IMR-90 (cell line): ENCODE data around the gene FAM111A. TPM values are rescaled to one million over a fixed set of nuclear protein-coding genes. Genes with fewer than 3 reads are reported as not detected.

Experiments
- ATAC-seq: fragments of 200-7000 bp; cut with Tn5 transposase; 2 replicates; pipeline ENCODE4 v1.9.1; 2020; ENCODE audit warnings: low read depth, mild to moderate bottlenecking, moderate library complexity
- BruUV-seq: library from RNA; stranded (reverse); fragments of 400-500 nt; replicated peaks from 2 replicates; lab custom pipeline; 2021; lab: Mats Ljungman, UMichigan
- CTCF ChIA-PET: fragments of 300-600 bp; formaldehyde crosslinking; extraction: SDS; loops from one replicate; lab custom pipeline; 2021; ENCODE audit warnings: antibody characterized with exemption; lab: Yijun Ruan, JAX
- POLR2A ChIA-PET: fragments of 300-600 bp; sonication (Branson Sonifier 250); formaldehyde crosslinking; loops from one replicate; lab custom pipeline; 2022; ENCODE audit warnings: antibody characterized with exemption; ENCODE audit not compliant: unreplicated experiment; lab: Charles Lee
- DNase-seq: peaks from one replicate; pipeline ENCODE4 v3.0.0; 2013
- H2AFZ ChIP-seq: replicated peaks from 2 replicates; pipeline ENCODE3; 2013; ENCODE audit warnings: low read length, mild to moderate bottlenecking; ENCODE audit not compliant: poor library complexity
- H2AK5ac ChIP-seq: 2 replicates; pipeline ENCODE4 v1.6.1; 2013; ENCODE audit warnings: low read depth, low read length, inconsistent platforms
- H2AK9ac ChIP-seq: replicated peaks from 2 replicates; pipeline ENCODE3; 2013; ENCODE audit warnings: mild to moderate bottlenecking, low read depth, low read length, moderate library complexity; ENCODE audit not compliant: poor library complexity
- H2BK120ac ChIP-seq: 2 replicates; pipeline ENCODE4 v1.6.1; 2013; ENCODE audit warnings: low read depth, low read length, inconsistent platforms
- H2BK15ac ChIP-seq: 3 replicates; pipeline ENCODE4 v1.6.1; 2013; ENCODE audit warnings: low read depth, low read length, inconsistent platforms
- H2BK20ac ChIP-seq: 2 replicates; pipeline ENCODE4 v1.6.1; 2013; ENCODE audit warnings: low read depth, mild to moderate bottlenecking, inconsistent platforms, low read length, moderate library complexity
- H2BK5ac ChIP-seq: 2 replicates; pipeline ENCODE4 v1.6.1; 2013; ENCODE audit warnings: mild to moderate bottlenecking, low read depth, low read length, inconsistent platforms; ENCODE audit not compliant: poor library complexity, severe bottlenecking
- H3K14ac ChIP-seq: replicated peaks from 2 replicates; pipeline ENCODE4 v1.6.1; 2013; ENCODE audit warnings: low read depth, low read length, inconsistent platforms
- H3K18ac ChIP-seq: 2 replicates; pipeline ENCODE4 v1.6.1; 2013; ENCODE audit warnings: low read depth, low read length, control low read depth
- H3K23ac ChIP-seq: 2 replicates; pipeline ENCODE4 v1.6.1; 2013; ENCODE audit warnings: low read depth, low read length, inconsistent platforms
- H3K27ac ChIP-seq: 2 replicates; pipeline ENCODE4 v1.5.1; 2013; ENCODE audit warnings: mild to moderate bottlenecking, control low read depth, low read length; ENCODE audit not compliant: insufficient read depth
- H3K27me3 ChIP-seq: 2 replicates; pipeline ENCODE4 v1.6.1; 2013; ENCODE audit warnings: low read length; ENCODE audit not compliant: control insufficient read depth, insufficient read depth
- H3K36me3 ChIP-seq: 2 replicates; pipeline ENCODE4 v1.6.1; 2013; ENCODE audit warnings: low read length, mixed read lengths; ENCODE audit not compliant: control insufficient read depth, insufficient read depth
- H3K4ac ChIP-seq: 2 replicates; pipeline ENCODE4 v1.6.1; 2013; ENCODE audit warnings: low read depth, low read length, inconsistent platforms
- H3K4me1 ChIP-seq: 2 replicates; pipeline ENCODE4 v1.6.1; 2013; ENCODE audit warnings: low read length, mixed read lengths; ENCODE audit not compliant: control insufficient read depth, insufficient read depth
- H3K4me2 ChIP-seq: 2 replicates; pipeline ENCODE4 v1.6.1; 2013; ENCODE audit warnings: low read depth, mild to moderate bottlenecking, control low read depth, low read length, moderate library complexity
- H3K4me3 ChIP-seq: 2 replicates; pipeline ENCODE4 v1.5.1; 2013; ENCODE audit warnings: low read depth, mild to moderate bottlenecking, control low read depth, low read length, moderate library complexity; ENCODE audit not compliant: insufficient read depth
- H3K56ac ChIP-seq: 2 replicates; pipeline ENCODE4 v1.6.1; 2013; ENCODE audit warnings: low read length, inconsistent platforms; ENCODE audit not compliant: insufficient read depth; ENCODE audit errors: extremely low read depth
- H3K79me1 ChIP-seq, 2 experiments: 2 replicates each; pipeline ENCODE4 v1.6.1; 2013; ENCODE audit warnings: low read length in 2 of 2, inconsistent platforms in 1 of 2, low read depth in 1 of 2
- H3K9ac ChIP-seq: 2 replicates; pipeline ENCODE4 v1.6.1; 2013; ENCODE audit warnings: low read depth, low read length, control low read depth
- H3K9me1 ChIP-seq: 2 replicates; pipeline ENCODE4 v1.6.1; 2013; ENCODE audit warnings: low read length, inconsistent platforms; ENCODE audit not compliant: insufficient read depth
- H3K9me3 ChIP-seq: 2 replicates; pipeline ENCODE4 v1.6.1; 2013; ENCODE audit warnings: low read length; ENCODE audit not compliant: control insufficient read depth, insufficient read depth
- H4K20me1 ChIP-seq: 2 replicates; pipeline ENCODE4 v1.6.1; 2013; ENCODE audit warnings: low read length, inconsistent platforms; ENCODE audit not compliant: insufficient read depth
- H4K5ac ChIP-seq: 2 replicates; pipeline ENCODE4 v1.6.1; 2013; ENCODE audit warnings: mild to moderate bottlenecking, low read depth, low read length, control low read depth
- H4K8ac ChIP-seq, 2 experiments: 2 replicates each; pipeline ENCODE4 v1.6.1; 2013; ENCODE audit warnings: low read depth in 2 of 2, low read length in 2 of 2, control low read depth in 1 of 2, inconsistent platforms in 1 of 2
- H4K91ac ChIP-seq: 2 replicates; pipeline ENCODE4 v1.6.1; 2013; ENCODE audit warnings: low read depth, low read length, inconsistent platforms; ENCODE audit not compliant: insufficient read depth
- CHD1 ChIP-seq: IDR thresholded peaks from 2 replicates; pipeline ENCODE4 v1.6.1; 2012; ENCODE audit warnings: low read depth, low read length, improper control_type of control experiment
- FOS ChIP-seq: fragments of 150-350 bp; IDR thresholded peaks from 2 replicates; pipeline ENCODE4 v1.6.1; 2016; ENCODE audit warnings: low read depth, low read length
- MAFK ChIP-seq: IDR thresholded peaks from 2 replicates; pipeline ENCODE4 v1.6.1; 2012; ENCODE audit warnings: low read depth, low read length, improper control_type of control experiment
- NFE2L2 ChIP-seq: fragments of 150-350 bp; IDR thresholded peaks from 2 replicates; pipeline ENCODE4 v1.6.1; 2016; ENCODE audit warnings: low read depth, mild to moderate bottlenecking, low read length
- RFX5 ChIP-seq: IDR thresholded peaks from 2 replicates; pipeline ENCODE4 v1.8.0; 2012; ENCODE audit warnings: low read depth, mild to moderate bottlenecking, low read length, moderate library complexity
- WGBS, 2 experiments: methylation state at CpG; one replicate each; pipeline versions ENCODE4 v1.1.5 to v1.1.7; 2013; ENCODE audit warnings: missing lambda C conversion rate in 2 of 2; ENCODE audit not compliant: insufficient read length in 1 of 2; ENCODE audit errors: extremely low coverage in 2 of 2; 5-methylcytosine and 5-hydroxymethylcytosine counted together
- dilution Hi-C: fragments of 300-500 bp; cut with HindIII; formaldehyde crosslinking; loops from one replicate; pipeline ENCODE4 v1.14.3; 2018; ENCODE audit warnings: low sequenced_read_pairs; ENCODE audit not compliant: unreplicated experiment
- in situ Hi-C: fragments of 300-500 bp; cut with MboI; formaldehyde crosslinking; loops from 3 replicates; pipeline ENCODE4 v1.14.3; 2019; ENCODE audit warnings: low sequenced_read_pairs, inconsistent platforms, mixed read lengths
- intact Hi-C: fragments of 100-400 bp; cut with micrococcal nuclease; formaldehyde crosslinking; loops from 2 replicates; pipeline ENCODE4 v1.10.0; 2022
- polyA plus RNA-seq, 3 experiments: library from polyadenylated mRNA; depleted of rRNA; stranded (reverse); fragments of >200 nt; gene quantifications; 2 replicates each; pipeline ENCODE4 v1.2.3, GENCODE V29; 2012; ENCODE audit warnings: low replicate concordance in 1 of 3
- total RNA-seq: library from RNA; depleted of rRNA; stranded (reverse); fragments of >200 nt; gene quantifications from 2 replicates; pipeline ENCODE4 v1.2.3, GENCODE V29; 2012

FAM111A gene
- total and polyA plus RNA-seq, 2 of the 4 experiments (the other 2 are of a cell fraction) = 19.9 to 36.4 TPM

- Histone ChIP-seq H4K91ac (no peak overlapping the region), H2BK15ac (no peak overlapping the region), H3K4me2 (no peak overlapping the region), H3K27ac (no peak overlapping the region), H3K4me3 (no peak overlapping the region), H2AK9ac (no peak overlapping the region), H4K5ac (no peak overlapping the region), H3K36me3 (peaks cover 23% of the 10 kb centered on the region), H3K79me1 (peaks cover 0 to 16% of the 10 kb centered on the region in 2 experiments; a peak in 2 of 4 replicates), H3K9me1 (peaks cover 15% of the 10 kb centered on the region), H2AK5ac (no peak overlapping the region), H4K8ac (no peak overlapping the region), H4K20me1 (0 out of 2 replicates have a peak, but pooled peaks cover 4% of the 10 kb centered on the region), H2BK20ac (no peak overlapping the region), H3K4me1 (peaks cover 18% of the 10 kb centered on the region), H3K56ac (no peak overlapping the region), H3K4ac (no peak overlapping the region), H2BK5ac (no peak overlapping the region), H3K14ac (no peak overlapping the region), H3K18ac (no peak overlapping the region), H3K27me3 (no peaks in the 10 kb centered on the region), H3K9ac (no peak overlapping the region), H2AFZ (no peak overlapping the region), H3K9me3 (no peaks in the 10 kb centered on the region), H2BK120ac (no peak overlapping the region), H3K23ac (no peak overlapping the region)
- BruUV-seq = no TSS peak
- ChIA-PET CTCF (no interaction called here), POLR2A (no interaction called here)
- no CpG with 5 or more reads among the region's 4 CpGs for WGBS, 2 experiments
- intact Hi-C loops (no loop called here), dilution Hi-C loops (no loop called here), in situ Hi-C loops (no loop called here)
- ATAC-seq (no peak), DNase-seq (no peak)
- TF ChIP-seq NFE2L2 (no peak), MAFK (peak; percentile 71), RFX5 (no peak), CHD1 (no peak), FOS (no peak)
Observed at GRCh38 chr11:59182457-59183151, 39.9 kb downstream of the FAM111A start.
